ENCODE measurements around the gene NDUFA6.
A peak's percentile ranks its signal among the peaks of the same experiment; 100 is the strongest.
"Not testable (repeated sequence)": the region's sequence is repeated elsewhere in the genome, so short reads cannot be mapped to it uniquely, and the experiment has no call there.

NDUFA6 gene

GRCh38 chr22:42090596-42091454, at the start of gene NDUFA6:
TSS of gene NDUFA6 (minus strand) at chr22:42090772. CDS start at chr22:42090744, 28 bp downstream.
- DNase-seq (ENCODE audit: insufficient read length, low spot score), result peak; percentile 92
- peak; percentile 99 for FAIRE-seq

GRCh38 chr22:42140153-42140552, 49.6 kb upstream of the NDUFA6 start:
- not testable (repeated sequence) for FAIRE-seq; DNase-seq (ENCODE audit: insufficient read length, low spot score)

- DNase-seq (ENCODE audit: insufficient read length, low spot score); FAIRE-seq: not testable (repeated sequence)
Measured at GRCh38 chr22:42139508-42139907, 48.9 kb upstream of the NDUFA6 start.

GRCh38 chr22:42138972-42139371, 48.4 kb upstream of the NDUFA6 start:
- DNase-seq (ENCODE audit: insufficient read length, low spot score), result no peak

GRCh38 chr22:42138122-42138770, 47.7 kb upstream of the NDUFA6 start:
- FAIRE-seq, result no peak
- DNase-seq (ENCODE audit: insufficient read length, low spot score), result no peak

More at GRCh38 chr22:42138972-42139371, 48.4 kb upstream of the NDUFA6 start:
- no peak for FAIRE-seq

GRCh38 chr22:42135688-42136087, 45.1 kb upstream of the NDUFA6 start:
- not testable (repeated sequence) for DNase-seq (ENCODE audit: insufficient read length, low spot score); FAIRE-seq

- DNase-seq (ENCODE audit: insufficient read length, low spot score), result no peak
- no peak for FAIRE-seq
Measured at GRCh38 chr22:42134100-42135020, 43.8 kb upstream of the NDUFA6 start.

- no peak for FAIRE-seq
- DNase-seq (ENCODE audit: insufficient read length, low spot score), result no peak
Measured at GRCh38 chr22:42132457-42132856, 41.9 kb upstream of the NDUFA6 start.

GRCh38 chr22:42131562-42131961, 41.0 kb upstream of the NDUFA6 start:
- FAIRE-seq (no peak), DNase-seq (ENCODE audit: insufficient read length, low spot score) (no peak)

- not testable (repeated sequence) for DNase-seq (ENCODE audit: insufficient read length, low spot score)
- FAIRE-seq, result peak; percentile 37
Measured at GRCh38 chr22:42130639-42131431, 40.3 kb upstream of the NDUFA6 start, which contains the start of gene CYP2D6. TSS of gene CYP2D6 (minus strand) at chr22:42130810. CDS start at chr22:42130791, 19 bp downstream.

- not testable (repeated sequence) for DNase-seq (ENCODE audit: insufficient read length, low spot score); FAIRE-seq
Measured at GRCh38 chr22:42130182-42130581, 39.6 kb upstream of the NDUFA6 start.

- not testable (repeated sequence) for FAIRE-seq; DNase-seq (ENCODE audit: insufficient read length, low spot score)
Measured at GRCh38 chr22:42128776-42129694, 38.5 kb upstream of the NDUFA6 start.

GRCh38 chr22:42128007-42128406, 37.4 kb upstream of the NDUFA6 start:
- not testable (repeated sequence) for DNase-seq (ENCODE audit: insufficient read length, low spot score); FAIRE-seq

- FAIRE-seq, result no peak
- DNase-seq (ENCODE audit: insufficient read length, low spot score), result no peak
Measured at GRCh38 chr22:42127606-42128005, 37.0 kb upstream of the NDUFA6 start.

GRCh38 chr22:42123529-42123928, 33.0 kb upstream of the NDUFA6 start:
- DNase-seq (ENCODE audit: insufficient read length, low spot score); FAIRE-seq: not testable (repeated sequence)

- FAIRE-seq (peak; percentile 82), DNase-seq (ENCODE audit: insufficient read length, low spot score) (peak; percentile 48)
Measured at GRCh38 chr22:42120231-42121021, 29.9 kb upstream of the NDUFA6 start.

GRCh38 chr22:42116848-42117424, 26.4 kb upstream of the NDUFA6 start:
- FAIRE-seq (no peak), DNase-seq (ENCODE audit: insufficient read length, low spot score) (no peak)
